Stimulated activated CD4-positive, alpha-beta T cell treated with anti-CD3 and anti-CD28 coated beads, Interleukin-2, amount 100 ng/mL, for 24 hours (primary cell): ENCODE results near the gene GPATCH8.
"Not testable (repeated sequence)": the region's sequence is repeated elsewhere in the genome, so short reads cannot be mapped to it uniquely, and the experiment has no call there.

Source experiments
- DNase-seq, 2 donors: peaks; one replicate each; pipeline ENCODE4 v3.0.0-alpha.2; 2020

Gene GPATCH8

GRCh38 chr17:44503147-44504029, at the start of gene GPATCH8:
Gene GPATCH8 (minus strand): TSS chr17:44503406. CDS start chr17:44503370, 36 bp downstream.
- DNase-seq, result peak; percentile 92 to 95

- no peak for DNase-seq
Observed at GRCh38 chr17:44552361-44552760, 49.2 kb upstream of the GPATCH8 start.

DNA sequence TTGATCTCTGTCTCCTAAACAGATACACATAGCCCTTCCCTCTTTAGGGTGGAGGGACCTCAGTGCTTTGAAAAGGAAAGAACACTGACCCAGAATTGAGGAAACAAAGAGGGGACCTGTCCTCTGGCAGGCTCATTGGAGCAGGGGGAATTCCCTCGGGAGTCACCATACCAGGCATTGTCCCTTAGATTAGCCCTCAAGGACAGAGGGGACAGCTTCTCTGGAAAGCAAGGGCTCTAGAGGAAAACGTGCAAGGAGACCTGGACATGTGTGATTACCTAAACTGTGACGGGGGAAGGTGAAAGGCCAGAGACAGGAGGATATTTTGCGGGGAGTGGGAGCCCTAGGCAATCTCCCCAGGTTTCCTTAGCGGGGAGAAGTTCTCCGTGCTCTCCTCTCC, 46.5 kb upstream of the GPATCH8 start:
- DNase-seq, result no peak

GRCh38 chr17:44548376-44549230, 45.4 kb upstream of the GPATCH8 start:
- no peak for DNase-seq

- DNase-seq, result no peak
Observed at GRCh38 chr17:44547625-44548267, 44.5 kb upstream of the GPATCH8 start.

- no peak for DNase-seq
Observed at GRCh38 chr17:44546671-44547606, 43.7 kb upstream of the GPATCH8 start.

DNA sequence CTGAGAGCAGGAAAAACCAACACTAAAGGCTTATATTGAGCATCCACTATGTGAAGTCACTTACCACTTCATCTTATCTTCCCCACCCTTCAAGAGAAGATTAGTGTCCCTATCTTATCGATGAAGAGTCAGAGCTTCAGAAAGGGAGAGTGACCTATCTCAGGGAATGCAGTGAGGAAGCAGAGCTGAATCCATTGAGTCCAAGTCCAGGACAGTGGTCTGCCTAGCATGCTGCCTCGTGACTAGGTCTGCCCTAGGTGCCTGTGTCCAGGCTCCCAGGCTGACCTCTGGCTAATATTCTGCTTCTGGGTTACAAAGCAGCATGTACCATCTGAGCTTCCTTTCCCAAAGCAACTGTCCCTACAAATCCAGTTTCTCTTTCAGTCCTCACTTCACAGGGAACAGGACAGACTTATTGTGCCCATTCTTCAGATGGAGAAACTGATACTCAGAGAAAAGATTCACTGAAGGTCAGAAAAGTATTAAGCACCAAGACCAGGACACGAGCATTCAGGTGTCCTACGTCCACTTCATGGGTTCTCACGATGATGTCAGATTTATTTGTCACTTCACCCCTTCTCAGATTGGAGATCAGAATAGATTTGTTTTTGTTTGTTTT, 40.8 kb upstream of the GPATCH8 start:
- DNase-seq, result no peak

DNA sequence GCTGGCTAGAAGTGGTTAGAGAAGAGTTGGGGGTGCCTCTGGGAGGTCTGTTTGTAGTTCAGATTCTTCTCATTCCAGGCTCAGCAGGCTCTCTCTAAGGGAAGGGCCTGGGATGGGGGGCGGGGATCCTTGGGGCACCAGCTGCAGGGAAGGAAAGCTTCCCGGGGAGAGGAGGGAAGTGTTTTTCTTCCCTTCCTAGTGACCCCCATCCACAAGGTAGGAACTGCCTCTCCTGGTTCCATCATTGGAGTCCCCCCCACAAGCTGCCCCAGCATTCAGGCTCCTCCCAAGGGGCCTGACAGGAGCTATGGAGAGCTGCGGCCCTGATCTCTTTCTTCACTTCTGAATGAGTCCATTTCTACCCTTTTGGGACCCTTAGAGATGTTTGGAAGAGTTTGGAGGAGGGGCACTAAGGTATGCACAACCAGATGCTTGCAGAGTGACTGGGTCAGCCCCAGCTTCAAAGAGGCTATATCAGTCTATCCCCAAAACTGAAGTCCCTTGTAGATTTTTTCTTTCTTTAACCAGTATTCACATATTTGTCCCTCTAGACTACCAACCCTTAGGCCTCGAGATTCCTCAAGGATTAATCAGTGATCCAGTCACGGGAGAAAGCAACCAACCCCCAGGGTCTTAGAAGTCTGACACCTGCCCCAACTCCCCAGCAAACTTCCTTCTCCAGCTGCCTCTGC, 40.2 kb upstream of the GPATCH8 start:
- no peak for DNase-seq

DNA sequence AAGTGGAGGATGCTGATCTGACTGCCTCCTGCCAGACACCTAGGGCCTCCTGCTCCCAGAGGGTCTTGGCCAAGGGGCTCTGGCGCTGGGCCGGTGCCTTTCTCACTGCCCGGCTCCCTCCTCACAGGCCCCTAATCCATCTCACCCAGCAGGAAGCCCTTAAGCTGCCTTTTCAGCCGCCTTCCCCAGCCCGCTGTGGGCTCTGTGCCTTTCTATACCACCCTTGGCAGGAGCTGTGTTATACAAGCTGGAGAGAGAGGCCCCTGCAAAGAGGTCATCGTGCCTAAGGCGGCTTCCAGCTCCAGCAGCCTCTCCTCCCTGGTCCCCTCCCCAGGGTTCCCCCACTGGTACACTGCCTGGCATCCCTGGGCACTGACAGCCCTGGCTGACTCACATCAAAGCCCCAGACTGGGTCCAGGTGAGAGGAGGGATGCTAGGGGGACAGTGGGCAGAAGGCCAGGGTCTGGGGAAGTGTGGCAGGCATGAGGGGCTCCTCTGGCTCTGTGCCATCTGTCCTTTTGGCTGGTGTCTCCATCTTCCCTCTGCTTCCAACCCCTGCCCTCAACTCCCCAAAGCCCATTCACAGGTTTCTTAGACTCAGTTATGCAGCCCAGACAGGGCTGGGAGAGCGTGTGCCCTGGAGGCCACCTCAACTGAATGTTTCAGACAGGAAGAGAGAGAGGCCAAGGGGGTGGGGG, 38.8 kb upstream of the GPATCH8 start:
- DNase-seq, result no peak

GRCh38 chr17:44540246-44541084, 37.3 kb upstream of the GPATCH8 start:
- DNase-seq, result no peak

DNA sequence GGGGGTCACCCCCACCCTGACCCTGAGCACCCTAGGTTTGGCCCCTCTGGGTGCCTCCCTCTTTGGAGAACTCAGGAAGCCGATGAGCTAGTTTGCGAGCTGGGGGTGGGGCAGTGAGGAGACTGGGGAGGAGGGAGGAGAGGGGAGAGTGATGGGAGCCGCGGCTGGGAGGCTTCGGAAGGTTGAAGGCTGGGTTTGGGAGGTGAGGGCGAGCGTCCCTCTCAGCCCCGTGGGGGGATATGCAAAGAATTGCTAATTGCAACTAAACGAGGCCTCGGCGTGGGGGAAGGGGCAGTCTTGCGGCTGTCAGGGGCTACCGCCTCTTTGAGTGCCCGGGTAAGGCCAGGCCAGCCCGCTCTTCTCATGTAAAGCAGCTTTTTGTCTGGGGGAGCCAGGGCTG, 36.5 kb upstream of the GPATCH8 start:
- no peak for DNase-seq

DNA sequence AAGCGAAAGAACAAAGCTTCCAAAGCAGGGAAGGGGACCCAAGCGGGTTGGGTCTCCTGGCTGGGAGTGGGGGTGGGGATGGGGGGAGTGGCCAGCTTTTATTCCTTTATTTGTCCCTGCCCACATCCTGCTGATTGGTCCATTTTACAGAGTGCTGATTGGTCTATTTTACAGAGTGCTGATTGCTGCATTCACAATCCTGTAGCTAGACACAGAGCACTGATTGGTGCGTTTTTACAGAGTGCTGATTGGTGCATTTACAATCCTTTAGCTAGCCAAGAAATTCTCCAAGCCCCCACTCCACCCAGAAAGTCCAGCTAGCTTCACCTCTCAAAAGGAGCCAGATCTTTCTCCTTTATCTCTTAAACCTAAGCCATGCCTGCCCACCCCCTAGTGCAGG, 34.7 kb upstream of the GPATCH8 start:
- not testable (repeated sequence) for DNase-seq

- DNase-seq, result no peak
Observed at GRCh38 chr17:44536090-44536953, 33.1 kb upstream of the GPATCH8 start.

DNA sequence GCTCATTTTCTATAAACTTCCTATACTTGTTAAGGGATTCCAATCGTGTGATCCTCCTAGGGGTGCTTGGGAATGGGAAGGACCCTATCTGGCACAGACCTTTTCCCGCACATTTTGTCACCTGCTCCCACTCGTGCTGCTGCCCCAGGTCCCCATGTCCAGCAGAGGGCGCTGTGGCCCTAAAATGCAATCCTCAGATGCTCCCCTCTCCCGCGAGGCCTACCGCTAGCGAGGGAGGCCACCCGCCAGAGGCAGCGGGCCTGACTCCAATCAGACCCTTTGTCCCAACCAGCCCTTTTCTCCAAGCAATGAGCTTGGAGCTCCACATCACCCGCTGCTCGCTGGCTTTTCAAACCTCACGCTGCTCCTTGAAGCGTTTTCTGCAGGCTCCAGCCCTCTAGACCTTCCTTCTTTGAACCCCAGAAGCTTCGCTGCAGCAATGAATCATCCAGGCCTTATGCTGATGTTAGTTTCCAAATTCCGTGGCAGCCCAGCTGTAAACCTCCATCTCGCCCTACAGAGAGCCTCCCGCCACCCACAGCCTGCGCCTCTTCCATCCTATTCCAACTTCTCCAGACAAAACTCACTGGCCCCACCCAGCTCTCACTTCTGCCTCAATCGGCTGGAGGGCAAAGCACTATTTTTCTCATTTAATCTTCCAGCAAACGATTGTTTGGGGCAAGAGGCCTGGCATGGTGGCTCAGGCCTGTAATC, 30.5 kb upstream of the GPATCH8 start:
- peak; percentile 93 to 94 for DNase-seq

DNA sequence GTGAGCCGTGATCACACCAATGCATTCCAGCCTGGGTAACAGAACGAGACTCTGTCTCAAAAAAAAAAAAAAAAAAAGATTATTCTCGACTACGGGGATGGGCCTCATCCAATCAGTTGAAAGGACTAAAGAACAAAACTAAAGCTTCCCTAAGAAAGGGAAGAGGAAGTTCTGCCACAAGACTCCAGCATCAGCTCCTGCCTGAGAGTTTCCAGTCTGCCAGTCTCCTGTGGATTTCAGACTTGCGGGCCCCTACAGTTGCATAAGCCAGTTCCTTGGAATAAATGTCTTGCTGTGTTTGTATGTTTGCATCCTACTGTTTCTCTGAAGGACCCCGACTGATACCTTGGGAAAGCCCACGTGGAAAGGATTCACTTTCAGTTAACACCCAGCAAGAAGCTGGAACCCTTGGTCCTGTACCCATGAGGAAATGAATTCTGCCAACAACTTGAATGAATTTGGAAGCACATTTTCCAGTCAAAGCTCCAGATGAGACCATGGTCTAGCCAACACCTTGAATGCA, 27.8 kb upstream of the GPATCH8 start:
- no peak for DNase-seq

DNA sequence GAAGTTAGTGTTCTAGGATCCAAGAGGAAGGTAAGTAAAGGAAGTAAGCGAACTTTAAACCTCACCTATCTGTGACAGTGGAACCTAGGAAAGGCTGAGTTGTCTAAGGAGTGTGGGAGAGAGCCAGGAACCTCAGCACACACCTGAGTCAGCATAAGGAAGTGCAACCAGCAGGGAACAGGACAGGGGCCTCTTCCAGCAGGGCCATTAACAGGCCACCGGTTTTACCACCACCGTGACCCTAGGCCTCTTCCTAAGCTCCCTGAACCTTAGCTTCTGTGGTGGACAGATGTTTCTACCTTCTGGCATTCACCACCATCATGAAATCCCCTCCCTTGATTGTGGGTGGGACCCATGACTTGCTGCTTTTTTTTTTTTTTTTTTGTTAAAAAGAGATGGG, 26.7 kb upstream of the GPATCH8 start:
- no peak for DNase-seq

GRCh38 chr17:44527954-44528353, 24.7 kb upstream of the GPATCH8 start:
- DNase-seq, result no peak
